HepG2 (cell line): ENCODE data around the gene RPLP1. TPM values are rescaled to one million over a fixed set of nuclear protein-coding genes. Genes with fewer than 3 reads are reported as not detected.

Source experiments
- ATAC-seq: fragments of 200-7000 bp; cut with Tn5 transposase; 3 replicates; pipeline ENCODE4 v1.9.1; 2020; ENCODE audit warnings: mild to moderate bottlenecking, moderate library complexity
- BruUV-seq: library from RNA; stranded (reverse); fragments of 400-500 nt; replicated peaks from 2 replicates; lab custom pipeline; 2021; lab: Mats Ljungman, UMichigan
- CTCF ChIA-PET: fragments of 300-600 bp; formaldehyde crosslinking; extraction: SDS; loops from one replicate; lab custom pipeline; 2021; ENCODE audit warnings: low total read pairs, inconsistent platforms, low intra/inter-chr PET ratio; lab: Yijun Ruan, JAX
- POLR2A ChIA-PET: fragments of 350-600 bp; sonication (Branson Sonifier 250); formaldehyde crosslinking; loops from one replicate; lab custom pipeline; 2020; ENCODE audit warnings: antibody characterized with exemption, inconsistent platforms; lab: Yijun Ruan, JAX
- DNase-seq: peaks from one replicate; pipeline ENCODE4 v3.0.0-alpha.2; 2015; ENCODE audit warnings: low spot score
- FAIRE-seq: peaks from 3 replicates; lab custom pipeline; 2011; peaks lifted over from hg19 to GRCh38; lab: Jason Lieb, UNC
- H2AFZ ChIP-seq: one replicate; pipeline ENCODE4 v1.6.1; 2011; ENCODE audit warnings: low read length, inconsistent platforms
- H3K27ac ChIP-seq: fragments of 300-600 bp; 3 replicates; pipeline ENCODE4 v1.8.0; 2011; ENCODE audit warnings: mixed run types, mild to moderate bottlenecking, mixed read lengths, low read length, inconsistent platforms; ENCODE audit not compliant: insufficient read depth; ENCODE audit errors: extremely low read length
- H3K27me3 ChIP-seq, 2 experiments: fragments of 200-600 bp in 1 of 2; 2 replicates in 1 of 2; 3 replicates in 1 of 2; pipeline versions ENCODE4 v1.6.0 to v1.8.0; 2011; ENCODE audit warnings: low read length in 2 of 2, mild to moderate bottlenecking in 2 of 2, moderate library complexity in 2 of 2, inconsistent platforms in 1 of 2; ENCODE audit not compliant: insufficient read depth in 2 of 2, control insufficient read depth in 1 of 2
- H3K36me3 ChIP-seq, 2 experiments: fragments of 200-600 bp in 1 of 2; replicated peaks in 1 of 2; 2 replicates in 1 of 2; 3 replicates in 1 of 2; pipeline versions ENCODE4 v1.5.1 to v1.8.0; 2011; ENCODE audit warnings: low read length in 2 of 2, inconsistent platforms in 1 of 2; ENCODE audit not compliant: insufficient read depth in 2 of 2, control insufficient read depth in 1 of 2
- H3K4me1 ChIP-seq: 2 replicates; pipeline ENCODE4 v1.5.1; 2012; ENCODE audit warnings: low read length, inconsistent platforms; ENCODE audit not compliant: insufficient read depth
- H3K4me2 ChIP-seq: 2 replicates; pipeline ENCODE4 v1.6.0; 2011; ENCODE audit warnings: low read depth, low read length, inconsistent platforms
- H3K4me3 ChIP-seq, 3 experiments: fragments of 200-600 bp in 1 of 3; sonication (generic), shearing (Covaris generic) in 1 of 3; replicated peaks in 1 of 3; 2 replicates each; pipeline ENCODE4 v1.5.1; 2011 to 2016; ENCODE audit warnings: low read length in 3 of 3, inconsistent platforms in 2 of 3, low read depth in 2 of 3, mild to moderate bottlenecking in 2 of 3, control low read depth in 1 of 3, mixed read lengths in 1 of 3; ENCODE audit not compliant: insufficient read depth in 1 of 3
- H3K79me2 ChIP-seq: one replicate; pipeline ENCODE4 v1.6.1; 2011; ENCODE audit warnings: low read length, inconsistent platforms; ENCODE audit not compliant: insufficient read depth
- H3K9ac ChIP-seq: 2 replicates; pipeline ENCODE4 v1.6.0; 2011; ENCODE audit warnings: mild to moderate bottlenecking, low read depth, low read length, inconsistent platforms; ENCODE audit not compliant: insufficient read depth
- H3K9me3 ChIP-seq: 2 replicates; pipeline ENCODE4 v1.5.1; 2012; ENCODE audit warnings: mild to moderate bottlenecking, low read length
- H4K20me1 ChIP-seq: 2 replicates; pipeline ENCODE4 v1.6.0; 2011; ENCODE audit warnings: inconsistent platforms, mild to moderate bottlenecking, low read length, moderate library complexity; ENCODE audit not compliant: insufficient read depth
- DMTF1 ChIP-seq: sonication (generic); formaldehyde crosslinking; IDR thresholded peaks from 2 replicates; pipeline ENCODE4 v1.4.0; 2020; ENCODE audit warnings: mild to moderate bottlenecking, missing genetic modification reagents
- FOXA1 ChIP-seq, 2 experiments: fragments of 450-650 bp in 1 of 2; sonication (generic) in 1 of 2; formaldehyde crosslinking in 1 of 2; IDR thresholded peaks; 2 replicates each; pipeline versions ENCODE4 v1.4.0 to v1.6.1; 2016 to 2020; ENCODE audit warnings: missing genetic modification reagents in 1 of 2
- FOXC1 ChIP-seq: sonication (generic); formaldehyde crosslinking; IDR thresholded peaks from 2 replicates; pipeline ENCODE4 v1.8.0; 2022; ENCODE audit warnings: mild to moderate bottlenecking, missing genetic modification reagents, borderline replicate concordance
- MAFG ChIP-seq: sonication (generic); formaldehyde crosslinking; IDR thresholded peaks from 2 replicates; pipeline ENCODE4 v1.5.1; 2020; ENCODE audit warnings: mild to moderate bottlenecking, missing genetic modification reagents
- MZF1 ChIP-seq: sonication (generic); formaldehyde crosslinking; IDR thresholded peaks from 2 replicates; pipeline ENCODE4 v1.8.1; 2023; ENCODE audit warnings: mild to moderate bottlenecking, missing genetic modification reagents, borderline replicate concordance
- NONO ChIP-seq, 2 experiments: fragments of 450-650 bp in 1 of 2; sonication (generic) in 1 of 2; formaldehyde crosslinking in 1 of 2; IDR thresholded peaks in 1 of 2; conservative IDR thresholded peaks in 1 of 2; 2 replicates each; pipeline versions ENCODE4 v1.6.1 to v1.8.0; 2017 to 2022; ENCODE audit warnings: mild to moderate bottlenecking in 1 of 2, missing genetic modification reagents in 1 of 2, moderate library complexity in 1 of 2
- SNRNP70 ChIP-seq: fragments of 200-400 bp; formaldehyde crosslinking; IDR thresholded peaks from 2 replicates; pipeline ENCODE4 v1.6.1; 2017; ENCODE audit warnings: mild to moderate bottlenecking, low read depth, low read length, moderate library complexity
- SRSF1 ChIP-seq: fragments of 200-400 bp; formaldehyde crosslinking; optimal IDR thresholded peaks from 2 replicates; pipeline ENCODE3; 2017; ENCODE audit warnings: mild to moderate bottlenecking, low read depth, low read length, moderate library complexity
- ZMYM2 ChIP-seq: sonication (generic); formaldehyde crosslinking; IDR thresholded peaks from 2 replicates; pipeline ENCODE4 v1.8.0; 2022; ENCODE audit warnings: mild to moderate bottlenecking, missing genetic modification reagents
- ZNF180 ChIP-seq: sonication (generic); formaldehyde crosslinking; IDR thresholded peaks from 2 replicates; pipeline ENCODE4 v1.4.0; 2020; ENCODE audit warnings: low read depth, missing genetic modification reagents, borderline replicate concordance
- ZNF503 ChIP-seq: sonication (generic); formaldehyde crosslinking; IDR thresholded peaks from 2 replicates; pipeline ENCODE4 v1.4.0; 2020; ENCODE audit warnings: missing genetic modification reagents
- ZNF878 ChIP-seq: sonication (generic); formaldehyde crosslinking; IDR thresholded peaks from 2 replicates; pipeline ENCODE4 v1.8.1; 2023; ENCODE audit warnings: mild to moderate bottlenecking, missing genetic modification reagents, moderate library complexity
- WGBS: methylation state at CpG from one replicate; pipeline ENCODE4 v1.1.6; 2017; ENCODE audit warnings: low lambda C conversion rate; 5-methylcytosine and 5-hydroxymethylcytosine counted together
- in situ Hi-C: cut with HindIII; loops from 2 replicates; pipeline ENCODE4 v1.10.0; 2017; ENCODE audit warnings: low pct_unique_long_range_greater_than_20kb; ENCODE audit not compliant: extremely low pct_ligation_motif_present
- intact Hi-C: fragments of 100-400 bp; cut with micrococcal nuclease; formaldehyde crosslinking; loops from one replicate; pipeline ENCODE4 v1.10.0; 2022; ENCODE audit not compliant: unreplicated experiment
- polyA plus RNA-seq, 8 experiments: library from polyadenylated mRNA; depleted of rRNA in 3 of 8; stranded (reverse) in 7 of 8; unstranded in 1 of 8; fragments of >200 nt; fragmentation: Illumina TruSeq in 4 of 8; extraction: Trizol in 4 of 8; gene quantifications; 2 replicates each; pipeline versions ENCODE4 v1.2.1 to v1.2.3, GENCODE V29; 2011 to 2016; ENCODE audit warnings: low read depth in 4 of 8, missing spikeins in 1 of 8, mixed read lengths in 1 of 8; ENCODE audit not compliant: insufficient read depth in 1 of 8
- total RNA-seq, 5 experiments: library from RNA; depleted of rRNA; stranded (reverse); fragments of >200 nt; fragmentation: Illumina TruSeq; extraction: Trizol; gene quantifications; 2 replicates each; pipeline ENCODE4 v1.2.3, GENCODE V29; 2016; ENCODE audit warnings: low read depth in 1 of 5

The RPLP1 gene
- total and polyA plus RNA-seq, 2 of the 13 experiments (the other 11 are each of a cell fraction or from before 2014, with no cell fraction given), result 817 to 929 TPM

GRCh38 chr15:69443032-69443611 is 9.5 kb upstream of the RPLP1 start:
- FAIRE-seq, result no peak
- intact Hi-C loops, result no loop called here
- DNase-seq, result no peak
- CTCF ChIA-PET, result no interaction called here
- no peak for ATAC-seq
- no peak overlapping the region for H3K4me3 ChIP-seq
- no peak overlapping the region for H3K27ac ChIP-seq
- H3K36me3 ChIP-seq, result peaks cover 7 to 68% of the 10 kb centered on the region in 2 experiments
- H3K4me1 ChIP-seq, result no peaks in the 10 kb centered on the region
- no peak for TF ChIP-seq SNRNP70
- no peak for TF ChIP-seq ZNF503 (CRISPR knock-in tag)
- no peak for TF ChIP-seq DMTF1 (CRISPR knock-in tag)
- no peak for TF ChIP-seq FOXA1 (IDR thresholded peaks at IDR 0.05)
- TF ChIP-seq FOXA1 (CRISPR knock-in tag; IDR thresholded peaks at IDR 0.05), result no peak
- no peak for TF ChIP-seq MAFG (CRISPR knock-in tag)
- TF ChIP-seq NONO (IDR thresholded peaks at IDR 0.05), result no peak
- TF ChIP-seq NONO (CRISPR knock-in tag; conservative IDR thresholded peaks at IDR 0.05), result no peak
- TF ChIP-seq ZNF878 (CRISPR knock-in tag), result no peak
- TF ChIP-seq ZNF180 (CRISPR knock-in tag), result no peak
- no peak for TF ChIP-seq MZF1 (CRISPR knock-in tag)
- no peak for TF ChIP-seq ZMYM2 (CRISPR knock-in tag)
- TF ChIP-seq FOXC1 (CRISPR knock-in tag), result no peak
- no peak for TF ChIP-seq SRSF1
- TF ChIP-seq, all 625 proteins: peak for 0
- in situ Hi-C loops, result no loop called here
- Histone ChIP-seq H3K9me3 (no peaks in the 10 kb centered on the region), H3K4me2 (no peak overlapping the region), H2AFZ (no peak overlapping the region), H4K20me1 (no peaks in the 10 kb centered on the region), H3K79me2 (no peaks in the 10 kb centered on the region), H3K27me3 (no peaks in the 10 kb centered on the region), H3K9ac (no peak overlapping the region)
- BruUV-seq, result no TSS peak
- WGBS, result 95% methylated on average over 5 of the region's 5 CpGs
- POLR2A ChIA-PET, result interaction anchor here (0.6 to 1.1 kb wide), 2 partner anchors 9 to 20 kb away, joined by 3 to 4 read pairs; partner anchors contain the start of gene RPLP1
